ENCODE measurements around the gene AHNAK. TPM values are rescaled to one million over a fixed set of nuclear protein-coding genes. Genes with fewer than 3 reads are reported as not detected.
A peak's percentile ranks its signal among the peaks of the same experiment; 100 is the strongest.

The AHNAK gene
- total RNA-seq, 1 donor from 2014 or later, result 14.9 TPM

GRCh38 chr11:62401811-62402210 lies 144.8 kb downstream of the AHNAK start:
- Mint-ChIP-seq H3K9me3 (no peaks in the 10 kb centered on the region), H3K36me3 (no peaks in the 10 kb centered on the region), H3K27me3 (ENCODE audit: insufficient read depth, low read depth) (peaks cover 5% of the 10 kb centered on the region), H3K4me3 (no peak overlapping the region), H3K27ac (peak overlapping the region; percentile 81), H3K4me1 (peaks cover 17% of the 10 kb centered on the region)
- Histone ChIP-seq H2AFZ (replicated peaks) (no peak overlapping the region), H3F3A (ENCODE audit: low read depth) (no peaks in the 10 kb centered on the region), H3K27ac (no peak overlapping the region), H3K9ac (no peak overlapping the region), H3K27me3 (no peaks in the 10 kb centered on the region), H3K9me3 (ENCODE audit: low read depth) (no peaks in the 10 kb centered on the region), H3K4me2 (no peak overlapping the region), H4K20me1 (ENCODE audit: low read depth) (no peaks in the 10 kb centered on the region), H3K79me2 (ENCODE audit: low read depth) (no peaks in the 10 kb centered on the region), H3K4me3 (no peak overlapping the region), H3K36me3 (no peaks in the 10 kb centered on the region), H3K4me1 (no peaks in the 10 kb centered on the region)
- DNase-seq (ENCODE audit: low spot score), result no peak
- TF ChIP-seq EZH2 (IDR thresholded peaks at IDR 0.05), result no peak
- no peak for TF ChIP-seq CTCF (IDR thresholded peaks at IDR 0.05)
- TF ChIP-seq EZH2phosphoT487 (IDR thresholded peaks at IDR 0.05), result no peak

- Mint-ChIP-seq H3K27me3 (ENCODE audit: insufficient read depth, low read depth) (peaks cover 5% of the 10 kb centered on the region), H3K36me3 (no peaks in the 10 kb centered on the region), H3K4me1 (peaks cover 17% of the 10 kb centered on the region), H3K9me3 (no peaks in the 10 kb centered on the region), H3K4me3 (no peak overlapping the region), H3K27ac (no peak overlapping the region)
- Histone ChIP-seq H3K36me3 (no peaks in the 10 kb centered on the region), H3F3A (ENCODE audit: low read depth) (no peaks in the 10 kb centered on the region), H4K20me1 (ENCODE audit: low read depth) (no peaks in the 10 kb centered on the region), H3K9ac (no peak overlapping the region), H3K9me3 (ENCODE audit: low read depth) (no peaks in the 10 kb centered on the region), H3K4me3 (no peak overlapping the region), H3K27me3 (no peaks in the 10 kb centered on the region), H3K79me2 (ENCODE audit: low read depth) (no peaks in the 10 kb centered on the region), H3K4me1 (no peaks in the 10 kb centered on the region), H2AFZ (replicated peaks) (no peak overlapping the region), H3K27ac (no peak overlapping the region), H3K4me2 (no peak overlapping the region)
- TF ChIP-seq EZH2 (IDR thresholded peaks at IDR 0.05), result no peak
- no peak for TF ChIP-seq CTCF (IDR thresholded peaks at IDR 0.05)
- no peak for TF ChIP-seq EZH2phosphoT487 (IDR thresholded peaks at IDR 0.05)
- DNase-seq (ENCODE audit: low spot score), result no peak
Measured at GRCh38 chr11:62401356-62401755, 145.2 kb downstream of the AHNAK start.

- H3K9me3 Mint-ChIP-seq, result no peaks in the 10 kb centered on the region
- DNase-seq (ENCODE audit: low spot score), result no peak
- TF ChIP-seq CTCF (IDR thresholded peaks at IDR 0.05), result no peak
- TF ChIP-seq EZH2 (IDR thresholded peaks at IDR 0.05), result no peak
- TF ChIP-seq EZH2phosphoT487 (IDR thresholded peaks at IDR 0.05), result no peak
- no peak overlapping the region for H3K9ac ChIP-seq
- peaks cover 5% of the 10 kb centered on the region for H3K27me3 Mint-ChIP-seq (ENCODE audit: insufficient read depth, low read depth)
- H3K9me3 ChIP-seq (ENCODE audit: low read depth), result no peaks in the 10 kb centered on the region
- H3K4me3 Mint-ChIP-seq, result no peak overlapping the region
- no peaks in the 10 kb centered on the region for H3K4me1 ChIP-seq
- H3K79me2 ChIP-seq (ENCODE audit: low read depth), result no peaks in the 10 kb centered on the region
- H2AFZ ChIP-seq (replicated peaks), result no peak overlapping the region
- H3F3A ChIP-seq (ENCODE audit: low read depth), result no peaks in the 10 kb centered on the region
- H3K4me3 ChIP-seq, result no peak overlapping the region
- H3K4me2 ChIP-seq, result no peak overlapping the region
- H4K20me1 ChIP-seq (ENCODE audit: low read depth), result no peaks in the 10 kb centered on the region
- H3K27ac ChIP-seq, result no peak overlapping the region
- H3K27me3 ChIP-seq, result no peaks in the 10 kb centered on the region
- no peak overlapping the region for H3K27ac Mint-ChIP-seq
- H3K36me3 Mint-ChIP-seq, result no peaks in the 10 kb centered on the region
- H3K36me3 ChIP-seq, result no peaks in the 10 kb centered on the region
- H3K4me1 Mint-ChIP-seq, result peaks cover 17% of the 10 kb centered on the region
Measured at GRCh38 chr11:62400760-62401159, 145.8 kb downstream of the AHNAK start.
